Stimulated activated CD4-positive, alpha-beta T cell treated with anti-CD3 and anti-CD28 coated beads, Interleukin-15, amount 100 ng/mL, for 1 hour (primary cell): Measurements from ENCODE around the gene AKT1.
"Not testable (repeated sequence)": the region's sequence is repeated elsewhere in the genome, so short reads cannot be mapped to it uniquely, and the experiment has no call there.

Experiments
- DNase-seq, 2 donors: peaks; one replicate each; pipeline ENCODE4 v3.0.0-alpha.2; 2020; ENCODE audit warnings: low read depth in 1 of 2, low spot score in 1 of 2

AKT1 gene

DNA sequence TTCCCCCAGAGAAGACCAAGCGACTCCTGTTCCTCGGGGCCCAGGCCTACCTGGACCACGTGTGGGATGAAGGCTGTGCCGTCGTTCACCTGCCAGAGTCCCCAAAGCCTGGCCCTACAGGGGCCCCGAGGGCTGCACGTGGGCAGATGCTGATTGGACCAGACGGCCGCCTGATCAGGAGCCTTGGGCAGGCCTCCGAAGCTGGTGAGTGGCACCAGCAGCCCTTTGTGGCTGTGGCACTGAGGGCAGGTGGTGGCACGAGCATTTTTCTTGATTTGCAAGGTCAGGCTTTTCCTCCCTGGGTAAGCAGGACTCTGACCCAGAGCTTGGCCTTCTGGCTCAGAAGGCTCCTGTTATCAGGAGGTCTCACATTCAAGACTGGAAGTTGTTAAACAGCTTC lies 39.9 kb downstream of the AKT1 start:
- DNase-seq: no peak

DNA sequence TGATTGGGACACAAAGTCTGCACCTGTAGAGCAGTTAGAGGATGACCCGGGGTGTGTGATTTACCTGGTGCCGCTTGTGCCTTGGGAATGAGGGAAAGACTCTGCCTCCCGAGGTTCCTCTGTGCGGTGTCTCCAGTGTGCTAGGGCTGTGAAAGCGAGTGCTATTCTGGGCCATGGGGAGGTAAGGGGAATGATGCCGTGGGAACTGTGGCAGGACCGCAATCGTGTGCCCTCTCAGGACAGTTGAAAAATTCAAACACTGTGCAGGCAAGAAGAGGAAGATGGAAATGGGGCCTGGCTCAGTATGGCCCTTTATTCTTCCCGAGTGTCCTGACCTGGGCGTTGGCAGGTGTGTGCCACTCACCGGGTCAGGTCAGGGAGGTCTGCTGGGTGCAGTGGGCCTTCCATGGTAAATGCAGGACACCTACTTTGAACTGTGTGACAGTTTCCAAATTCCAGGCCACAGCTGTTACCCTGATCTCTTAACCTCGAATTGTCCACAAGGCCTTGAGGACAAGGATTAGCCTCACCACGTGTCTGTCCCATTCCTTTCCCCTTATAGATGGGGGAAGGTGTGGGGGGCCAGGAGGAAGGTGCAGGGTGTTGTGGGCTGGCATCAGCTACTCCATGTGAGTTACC lies 41.2 kb downstream of the AKT1 start:
- DNase-seq: no peak

DNA sequence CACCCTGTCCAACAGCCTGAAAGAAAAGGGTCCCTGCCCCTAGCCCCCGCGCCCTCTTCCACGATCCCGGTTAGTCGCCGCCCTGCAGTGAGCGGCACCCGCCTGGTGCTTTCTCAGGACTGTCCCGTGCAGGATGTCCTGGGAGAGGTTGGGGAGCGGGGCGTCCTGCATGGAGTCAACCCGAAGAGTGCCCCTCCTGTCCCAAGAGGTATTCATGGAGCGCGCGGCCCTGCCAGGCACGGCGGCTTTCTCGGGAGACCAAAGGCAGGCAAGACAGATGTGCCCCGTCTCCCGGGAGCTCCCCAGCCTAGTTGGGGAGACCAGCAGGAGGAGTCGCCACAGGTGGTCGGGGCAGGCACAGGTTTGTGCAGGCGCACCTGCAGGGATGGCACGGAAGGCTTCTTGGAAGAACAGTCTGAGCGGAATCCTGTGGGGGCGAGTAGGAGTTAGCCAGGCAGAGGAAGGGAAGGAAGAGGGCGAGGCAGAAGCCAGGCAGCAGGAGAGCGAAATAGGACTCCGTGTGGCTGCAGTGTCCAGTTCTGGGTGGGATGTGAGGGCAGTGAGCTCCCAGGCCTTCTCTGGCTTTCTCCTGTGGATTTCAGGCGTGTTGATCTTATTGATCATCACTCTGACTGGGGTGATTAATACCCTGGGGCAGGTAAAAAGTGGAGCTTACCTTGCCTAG lies 41.9 kb downstream of the AKT1 start:
- no peak for DNase-seq

DNA sequence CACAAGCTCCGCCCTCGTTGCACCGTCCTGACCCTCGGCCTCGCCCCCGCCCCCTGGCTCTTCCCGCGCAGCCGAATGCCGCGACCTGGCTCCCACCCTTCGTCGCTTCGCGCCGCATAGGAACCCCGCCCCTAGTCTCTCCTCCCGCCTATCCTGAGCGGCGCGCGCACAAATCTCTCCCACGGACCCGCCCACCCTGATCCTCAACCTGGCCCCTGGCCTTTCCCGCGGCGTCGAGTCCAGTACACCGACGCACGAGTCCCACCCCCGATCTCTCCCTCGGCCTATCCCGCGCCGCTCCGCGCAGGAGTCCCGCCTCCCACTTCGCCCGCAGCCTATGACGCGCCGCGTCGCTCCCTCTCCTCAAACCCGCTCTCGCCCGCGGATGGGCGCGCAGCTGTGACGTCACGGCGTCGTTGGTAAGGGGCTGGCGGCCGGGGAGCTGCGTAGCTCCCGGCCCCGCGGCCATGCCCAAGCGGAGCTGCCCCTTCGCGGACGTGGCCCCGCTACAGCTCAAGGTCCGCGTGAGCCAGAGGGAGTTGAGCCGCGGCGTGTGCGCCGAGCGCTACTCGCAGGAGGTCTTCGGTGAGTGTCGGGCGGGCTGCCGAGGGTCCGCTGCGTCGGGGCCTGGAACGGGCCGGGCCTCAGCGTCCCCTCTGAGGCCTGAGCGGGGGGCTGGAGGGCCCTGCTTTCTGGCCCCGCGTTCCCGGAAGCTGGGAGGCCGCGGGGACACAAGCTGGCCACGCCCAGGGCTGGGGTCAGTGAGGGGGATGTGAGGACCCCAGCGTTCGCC lies 42.6 kb downstream of the AKT1 start, which contains the start of gene SIVA1:
TSS of gene SIVA1 (plus strand) at position 413 of the 793 bp plus-strand sequence. CDS start at position 468, 55 bp downstream.
- DNase-seq: peak; percentile 99

DNA sequence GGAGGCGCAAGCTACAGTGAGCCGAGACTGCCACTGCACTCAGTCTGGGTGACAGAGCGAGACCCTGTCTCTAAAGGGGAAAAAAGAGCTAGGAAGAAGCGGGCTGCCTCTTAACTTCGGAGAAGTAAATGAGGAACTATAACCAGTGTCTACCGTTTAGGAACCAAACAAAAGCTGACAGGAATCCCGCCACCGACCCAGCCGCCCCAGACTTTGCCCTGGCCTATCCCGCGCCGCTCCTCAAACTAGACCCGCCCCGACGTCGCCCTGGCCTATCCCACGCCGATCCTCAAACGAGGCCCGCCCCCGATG lies 43.2 kb downstream of the AKT1 start:
- DNase-seq: no peak

DNA sequence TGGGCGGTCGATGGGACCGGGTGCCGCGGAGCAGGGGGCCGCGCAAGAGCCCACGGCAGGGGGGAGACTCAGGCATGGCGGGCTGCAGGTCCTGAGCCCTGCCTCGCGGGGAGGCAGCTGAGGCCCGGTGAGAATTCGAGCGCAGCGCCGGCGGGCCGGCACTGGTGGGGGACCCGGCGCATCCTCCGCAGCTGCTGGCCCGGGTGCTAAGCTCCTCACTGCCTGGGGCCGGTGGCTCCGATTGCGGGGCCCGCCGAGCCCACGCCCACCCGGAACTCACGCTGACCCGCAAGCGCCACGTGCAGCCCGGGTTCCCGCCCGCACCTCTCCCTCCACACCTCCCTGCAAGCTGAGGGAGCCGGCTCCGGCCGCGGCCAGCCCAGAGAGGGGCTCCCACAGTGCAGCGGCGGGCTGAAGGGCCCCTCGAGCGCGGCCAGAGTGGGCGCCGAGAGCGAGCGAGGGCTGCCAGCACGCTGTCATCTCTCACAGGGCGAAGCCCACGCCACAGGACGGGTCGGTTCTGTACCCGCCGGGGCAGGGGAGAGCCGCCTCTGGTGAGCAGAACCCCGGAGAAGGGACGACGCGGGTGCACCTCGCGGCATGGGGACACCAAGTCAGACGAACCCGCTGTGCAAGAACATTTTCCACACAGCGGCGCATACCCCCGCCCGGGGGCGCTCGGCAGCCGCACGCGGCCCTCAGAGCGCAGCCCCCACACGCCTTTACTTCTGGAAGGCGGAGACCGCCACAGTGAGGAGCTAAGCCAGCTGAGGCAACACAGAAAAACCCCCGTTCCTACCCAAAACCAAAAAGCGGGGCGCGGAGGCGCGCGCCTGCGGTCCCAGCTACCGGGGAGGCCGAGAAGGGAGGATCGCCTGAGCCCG lies 43.8 kb downstream of the AKT1 start:
- no peak for DNase-seq

DNA sequence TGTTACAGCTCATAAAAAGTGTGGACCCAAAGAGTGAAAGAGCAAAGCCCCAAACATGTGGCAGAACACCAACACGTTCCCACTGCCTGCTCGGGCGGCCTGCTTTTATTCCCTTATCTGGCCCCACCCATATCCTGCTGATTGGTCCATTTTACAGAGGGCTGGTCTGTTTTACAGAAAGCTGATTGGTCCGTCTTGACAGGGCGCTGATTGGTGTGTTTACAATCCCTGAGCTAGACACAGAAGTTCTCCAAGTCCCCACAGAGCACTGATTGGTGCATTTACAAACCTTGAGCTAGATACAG lies 44.8 kb downstream of the AKT1 start:
- DNase-seq: not testable (repeated sequence)

DNA sequence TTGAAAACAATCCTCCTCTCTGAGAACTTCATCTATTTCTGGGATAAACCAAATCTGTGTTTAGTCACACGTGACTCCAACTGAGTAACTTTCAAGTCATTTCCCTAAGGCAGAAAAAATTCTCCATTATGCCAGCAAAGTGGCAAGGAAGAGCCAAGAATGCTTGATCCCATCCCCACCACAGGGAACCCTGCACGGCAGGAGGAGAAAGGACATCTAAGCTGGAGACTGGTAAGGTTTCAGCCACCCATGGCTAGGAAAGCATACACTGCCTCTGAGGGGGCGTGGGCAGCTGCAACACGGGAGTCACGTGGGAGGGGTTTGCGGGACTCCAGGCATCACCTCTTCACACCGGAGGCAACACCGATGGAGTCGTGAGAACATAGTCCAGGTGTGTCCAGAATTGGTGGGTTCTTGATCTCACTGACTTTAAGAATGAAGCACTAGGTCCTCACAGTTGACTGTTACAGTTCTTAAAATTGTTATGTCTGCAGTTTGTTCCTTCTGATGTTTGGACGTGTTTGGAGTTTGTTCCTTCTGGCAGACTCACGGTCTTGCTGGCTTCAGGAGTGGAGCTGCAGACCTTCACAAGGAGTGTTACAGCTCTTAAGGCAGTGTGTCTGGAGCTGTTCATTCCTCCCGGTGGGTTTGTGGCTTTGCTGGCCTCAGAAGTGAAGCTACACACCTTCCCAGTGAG lies 45.3 kb downstream of the AKT1 start:
- no peak for DNase-seq

DNA sequence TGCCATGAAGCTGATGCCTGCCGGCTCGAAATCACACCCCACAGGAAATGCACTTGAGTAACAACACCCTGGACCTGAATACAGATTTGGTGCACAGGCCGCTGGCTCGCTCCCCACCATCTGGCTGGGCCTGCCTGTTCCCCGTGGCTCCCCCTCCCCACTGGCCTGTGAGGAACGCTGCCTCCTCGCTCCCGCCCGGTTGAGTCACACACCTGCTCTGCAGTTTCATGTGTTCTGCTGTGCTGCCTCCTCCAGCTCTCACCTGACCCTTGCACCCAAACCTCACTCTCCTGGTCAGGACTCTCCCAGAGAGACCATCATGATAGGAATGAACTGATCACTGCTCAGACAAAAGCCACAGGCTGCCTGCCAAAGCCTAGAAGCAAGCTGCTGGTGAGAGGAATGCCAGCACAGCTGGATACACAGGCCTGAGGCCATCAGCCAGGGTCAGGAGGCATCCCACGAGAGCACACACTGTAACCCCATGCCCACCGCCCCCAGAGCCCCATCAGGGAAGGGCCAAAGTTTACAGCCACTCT lies 46.4 kb downstream of the AKT1 start:
- no peak for DNase-seq

DNA sequence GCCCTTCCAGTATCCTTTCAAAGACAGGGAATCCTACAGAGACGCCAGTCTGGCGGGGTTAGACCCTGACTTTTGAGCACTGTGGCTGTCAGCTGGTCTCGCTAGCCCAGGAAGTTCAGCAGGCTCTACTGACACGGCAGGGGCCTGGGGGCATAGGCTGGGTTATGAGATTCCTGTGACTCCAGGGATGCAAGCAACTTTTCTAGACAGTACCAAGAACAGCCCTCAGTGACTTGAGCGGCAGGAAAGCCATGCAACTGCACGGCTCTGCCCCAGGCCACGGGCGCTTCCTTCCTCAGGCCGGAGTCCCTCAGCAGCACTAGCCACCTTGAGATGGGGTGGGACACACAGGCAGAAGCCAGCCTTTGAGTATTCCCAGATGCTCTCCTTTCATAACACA lies 47.7 kb downstream of the AKT1 start:
- DNase-seq: no peak

DNA sequence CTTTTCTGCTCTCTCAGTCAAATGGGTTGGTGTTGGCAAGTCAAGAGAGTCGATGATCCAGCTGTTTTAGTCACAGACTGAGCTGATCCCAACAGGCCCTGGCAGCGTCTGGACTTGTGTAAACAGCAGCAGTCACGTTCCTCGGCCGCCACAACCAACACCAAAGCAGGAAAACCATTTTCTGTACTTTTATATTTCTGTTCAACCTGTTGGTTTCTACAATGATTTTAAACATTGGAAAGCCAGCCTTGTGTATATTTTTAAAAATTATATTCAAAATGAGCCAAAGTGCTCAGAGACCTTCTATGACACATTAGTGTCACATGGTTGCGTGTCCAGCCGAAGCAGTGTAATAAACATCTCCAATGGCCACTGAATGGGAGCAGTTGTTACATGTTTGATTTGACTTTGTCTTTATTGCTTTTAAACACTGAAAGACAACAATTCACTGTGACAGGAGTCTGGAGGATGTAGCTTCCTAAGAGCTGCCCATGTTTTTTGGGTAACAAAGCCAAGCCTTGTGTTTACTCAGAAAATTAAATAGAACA lies 48.5 kb downstream of the AKT1 start:
- no peak for DNase-seq

DNA sequence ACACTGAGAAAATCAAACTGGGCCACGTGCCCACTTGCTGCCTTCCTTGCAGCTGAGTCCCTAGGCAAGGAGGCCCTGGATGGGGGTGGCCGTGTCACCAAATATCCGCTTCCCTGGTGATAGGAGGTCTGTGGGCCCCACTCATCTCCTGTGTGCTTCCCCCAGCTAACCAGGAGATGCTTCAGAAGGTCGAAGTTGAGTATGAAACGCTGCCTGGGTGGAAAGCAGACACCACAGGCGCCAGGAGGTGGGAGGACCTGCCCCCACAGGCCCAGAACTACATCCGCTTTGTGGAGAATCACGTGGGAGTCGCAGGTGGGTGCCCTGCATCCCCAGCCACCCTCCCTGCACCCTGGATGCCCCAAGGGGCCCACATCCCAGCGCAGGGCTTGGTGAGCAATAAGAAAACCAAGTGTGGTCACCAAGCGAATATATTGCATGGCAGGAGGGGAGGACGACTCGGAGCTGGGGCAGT lies 49.4 kb downstream of the AKT1 start:
- DNase-seq: no peak

DNA sequence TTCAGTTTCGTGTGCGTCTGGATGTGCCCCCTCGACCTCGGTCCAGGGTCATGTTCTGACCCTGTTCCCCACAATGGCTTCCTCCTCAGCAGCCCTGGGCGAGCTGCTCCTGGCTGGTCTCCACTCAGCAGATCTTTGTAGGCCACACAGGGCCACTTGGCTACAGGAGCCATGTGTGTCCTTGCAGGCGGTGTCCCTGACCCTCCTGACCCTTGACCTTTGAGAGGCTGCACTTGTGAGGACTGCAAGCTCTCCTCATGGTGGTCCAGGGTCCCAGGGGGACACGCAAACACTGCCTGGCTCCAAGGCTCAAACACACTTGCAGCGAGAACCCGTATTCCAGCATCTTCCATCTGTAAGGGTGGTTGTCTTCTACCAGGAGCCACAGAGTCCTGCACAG lies 50.1 kb downstream of the AKT1 start:
- DNase-seq: no peak

DNA sequence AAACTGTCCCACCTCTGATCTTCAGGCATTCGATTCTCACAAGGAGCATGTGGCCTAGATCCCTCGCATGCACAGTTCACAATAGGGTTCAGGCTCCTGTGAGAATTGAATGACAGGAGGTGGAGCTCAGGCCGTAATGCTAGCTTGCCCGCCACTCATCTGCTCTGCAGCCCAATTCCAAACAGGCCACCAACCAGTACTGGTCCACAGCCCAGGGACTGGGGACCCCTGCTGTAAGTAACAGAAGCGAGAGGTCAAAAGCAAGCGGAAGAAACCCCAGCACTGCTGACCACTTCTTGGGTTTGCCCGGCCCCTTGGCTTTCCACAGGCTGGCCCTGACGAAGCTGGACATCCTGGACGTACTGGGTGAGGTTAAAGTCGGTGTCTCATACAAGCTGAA lies 51.1 kb downstream of the AKT1 start:
- no peak for DNase-seq

DNA sequence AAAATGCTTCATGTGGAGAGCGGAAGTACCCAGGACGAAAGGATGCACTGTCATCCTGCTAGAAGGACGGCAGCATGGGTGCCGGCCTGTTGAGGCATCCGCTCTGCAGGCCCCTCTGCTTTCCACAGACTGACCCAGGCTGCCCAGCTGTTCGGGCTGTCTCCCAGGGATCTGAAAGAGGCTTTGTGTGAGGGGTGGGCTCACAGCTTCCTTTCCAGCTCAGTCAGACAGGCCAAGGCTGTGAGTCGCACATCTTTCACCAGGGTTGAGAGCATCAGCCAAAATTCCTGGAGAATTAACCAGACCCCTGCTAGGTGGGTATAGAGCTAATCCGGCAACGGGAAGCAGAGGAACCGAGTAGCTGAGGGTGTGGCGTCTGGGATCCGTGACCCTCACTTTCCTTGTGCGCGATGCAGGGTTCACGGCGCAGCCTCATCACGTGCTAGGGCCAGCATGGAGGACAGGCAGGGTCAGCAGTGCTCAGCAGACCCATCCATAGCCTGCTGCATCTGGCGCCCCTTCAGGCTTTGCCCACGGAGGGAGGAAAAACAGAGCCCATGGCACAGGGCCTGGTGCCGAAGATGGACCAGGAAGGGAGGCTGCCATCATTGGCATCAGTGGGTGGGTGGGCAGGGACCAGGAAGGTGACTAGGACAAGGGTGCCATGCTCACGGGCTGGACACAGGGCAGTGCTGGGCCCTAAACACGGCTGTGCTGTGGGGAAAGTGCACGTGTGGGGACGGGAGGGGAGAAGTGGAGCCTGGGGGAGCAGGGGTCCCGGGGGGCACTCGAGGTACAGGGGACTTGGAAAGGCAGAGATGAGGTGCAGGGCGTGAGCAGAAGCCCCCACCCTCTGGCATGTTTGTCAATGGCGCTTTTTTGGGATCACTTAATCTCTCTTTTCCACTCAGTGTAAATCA lies 51.8 kb downstream of the AKT1 start:
- no peak for DNase-seq

DNA sequence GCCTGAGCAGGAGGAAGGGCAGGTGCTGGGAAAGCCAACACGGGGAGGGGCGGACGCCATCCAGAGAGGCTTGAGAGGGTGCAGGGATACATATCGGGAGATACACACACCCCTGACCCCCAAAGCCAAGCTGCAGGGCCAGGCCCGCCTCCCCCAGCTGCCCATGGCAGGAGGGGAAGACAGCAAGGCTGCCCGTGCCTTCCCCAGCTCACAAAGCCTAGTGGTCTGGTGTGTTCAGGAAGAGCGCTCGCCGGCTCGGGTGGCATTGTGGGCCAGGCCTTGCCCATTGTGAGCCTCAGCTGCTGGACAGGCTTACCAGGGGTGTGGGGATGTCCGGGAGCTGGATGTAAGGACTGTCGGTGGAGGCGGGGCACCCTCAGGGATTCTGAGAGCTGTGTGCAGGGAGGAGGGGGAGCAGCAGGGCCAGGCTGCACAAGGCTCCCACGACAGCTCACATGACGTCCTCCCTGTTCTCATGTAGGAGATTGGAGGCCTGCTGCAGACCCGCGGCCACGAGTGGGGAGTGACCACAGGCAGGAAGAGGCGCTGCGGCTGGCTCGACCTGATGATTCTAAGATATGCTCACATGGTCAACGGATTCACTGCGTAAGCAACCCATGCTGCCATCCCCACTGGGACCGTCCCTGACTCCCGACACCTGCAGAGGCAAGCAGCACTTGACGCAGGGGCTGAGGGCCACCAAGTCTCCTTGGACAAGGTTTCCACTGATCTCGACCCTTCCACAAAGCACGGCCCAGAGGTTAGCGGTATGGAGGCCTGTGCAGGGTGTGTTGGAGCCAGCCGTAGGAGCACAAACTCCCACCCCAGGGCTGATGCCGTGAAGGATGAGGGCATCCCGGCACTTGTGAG lies 52.7 kb downstream of the AKT1 start:
- no peak for DNase-seq

DNA sequence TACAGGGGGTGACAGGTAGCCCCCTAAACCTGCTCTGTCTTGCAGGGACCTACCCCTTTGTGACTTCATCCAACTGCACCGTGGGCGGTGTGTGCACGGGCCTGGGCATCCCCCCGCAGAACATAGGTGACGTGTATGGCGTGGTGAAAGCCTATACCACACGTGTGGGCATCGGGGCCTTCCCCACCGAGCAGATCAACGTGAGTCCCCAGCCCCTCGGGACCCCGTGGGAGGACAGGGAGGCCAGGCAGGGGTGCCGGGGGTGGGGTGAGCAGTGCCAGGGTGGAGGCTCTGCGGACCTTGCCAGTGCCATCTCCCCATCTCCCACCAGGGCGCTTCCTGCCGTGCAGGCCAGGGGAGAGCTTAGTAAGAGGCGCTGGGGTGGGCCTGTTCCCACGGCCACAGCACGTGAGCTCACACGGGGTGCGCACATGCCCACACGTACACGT lies 53.7 kb downstream of the AKT1 start:
- no peak for DNase-seq

DNA sequence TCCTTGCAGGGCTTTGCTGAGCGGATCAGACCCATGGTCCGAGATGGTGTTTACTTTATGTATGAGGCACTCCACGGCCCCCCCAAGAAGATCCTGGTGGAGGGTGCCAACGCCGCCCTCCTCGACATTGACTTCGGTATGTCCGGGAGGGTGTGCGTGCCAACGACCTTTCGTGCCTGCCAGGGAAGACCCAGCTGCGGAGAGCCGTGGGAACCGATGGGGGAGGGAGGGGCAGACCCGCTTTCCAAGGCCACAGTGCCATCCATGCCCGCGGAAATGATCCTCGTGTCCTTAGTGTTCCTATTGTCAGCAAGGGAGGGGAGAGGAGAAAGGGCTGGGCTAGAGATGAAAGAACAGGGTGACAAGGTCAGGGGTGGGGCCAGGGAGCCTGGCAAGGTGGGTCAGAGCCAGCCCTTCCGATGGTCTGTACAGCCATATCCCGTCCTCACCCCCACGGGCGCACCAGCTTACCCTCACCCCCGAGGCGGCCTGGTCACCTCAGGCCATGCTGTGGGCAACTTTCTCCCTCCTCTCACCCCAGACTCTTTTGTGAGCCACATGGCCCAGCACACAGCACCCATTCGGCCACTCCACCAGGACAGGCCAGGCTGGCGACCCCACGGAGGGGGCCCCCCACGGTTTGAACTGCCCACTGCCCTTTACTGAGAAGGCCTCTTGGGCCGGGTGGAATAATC lies 54.3 kb downstream of the AKT1 start:
- DNase-seq: no peak
